Ishikawa (cell line): ENCODE data around the gene PIPOX.

Experiments used
- CEBPB ChIP-seq: IDR thresholded peaks from 2 replicates; pipeline ENCODE4 v1.6.1; 2012
- CREB1 ChIP-seq: IDR thresholded peaks from 2 replicates; pipeline ENCODE4 v1.6.1; 2012; ENCODE audit warnings: low read depth
- EGR1 ChIP-seq: IDR thresholded peaks from 2 replicates; pipeline ENCODE4 v1.6.1; 2012
- EP300 ChIP-seq: IDR thresholded peaks from 2 replicates; pipeline ENCODE4 v1.6.1; 2012; ENCODE audit warnings: borderline replicate concordance
- FOXM1 ChIP-seq: IDR thresholded peaks from 2 replicates; pipeline ENCODE4 v1.6.1; 2012; ENCODE audit warnings: low read depth, borderline replicate concordance
- MAX ChIP-seq: IDR thresholded peaks from 2 replicates; pipeline ENCODE4 v1.6.1; 2012
- NFIC ChIP-seq: IDR thresholded peaks from 2 replicates; pipeline ENCODE4 v1.6.1; 2012
- RAD21 ChIP-seq: IDR thresholded peaks from 2 replicates; pipeline ENCODE4 v1.6.1; 2012; ENCODE audit warnings: low read depth
- REST ChIP-seq: IDR thresholded peaks from 2 replicates; pipeline ENCODE4 v1.6.1; 2012; ENCODE audit warnings: low read depth, mild to moderate bottlenecking
- TAF1 ChIP-seq: IDR thresholded peaks from 2 replicates; pipeline ENCODE4 v1.6.1; 2012; ENCODE audit warnings: low read depth, mild to moderate bottlenecking
- TCF12 ChIP-seq: IDR thresholded peaks from 2 replicates; pipeline ENCODE4 v1.6.1; 2012; ENCODE audit warnings: low read depth
- TEAD4 ChIP-seq: IDR thresholded peaks from 2 replicates; pipeline ENCODE4 v1.6.1; 2012
- USF1 ChIP-seq: IDR thresholded peaks from 2 replicates; pipeline ENCODE4 v1.6.1; 2012
- YY1 ChIP-seq: IDR thresholded peaks from 2 replicates; pipeline ENCODE4 v1.6.1; 2012; ENCODE audit warnings: low read depth
- ZBTB7A ChIP-seq: IDR thresholded peaks from 2 replicates; pipeline ENCODE4 v1.6.1; 2012; ENCODE audit warnings: low read depth

Gene PIPOX

GRCh38 chr17:29032013-29032856 lies 10.7 kb upstream of the PIPOX start:
- no peak for TF ChIP-seq USF1
- no peak for TF ChIP-seq EGR1
- TF ChIP-seq CREB1, result no peak
- no peak for TF ChIP-seq TAF1
- TF ChIP-seq CEBPB, result no peak
- no peak for TF ChIP-seq MAX
- TF ChIP-seq TCF12, result no peak
- TF ChIP-seq YY1, result no peak

- TF ChIP-seq TAF1, result no peak
- TF ChIP-seq REST, result no peak
- TF ChIP-seq TEAD4, result peak; percentile 41; the same call in 1 of the 2 replicates
Observed at GRCh38 chr17:29032857-29033197, 10.1 kb upstream of the PIPOX start.

GRCh38 chr17:29034510-29034909 lies 8.4 kb upstream of the PIPOX start:
- TF ChIP-seq TEAD4 (no peak), CEBPB (no peak), NFIC (no peak), REST (no peak), ZBTB7A (no peak), RAD21 (no peak), YY1 (no peak), FOXM1 (no peak), MAX (no peak), TCF12 (no peak), EGR1 (no peak), CREB1 (no peak)

GRCh38 chr17:29036584-29036983 lies 6.4 kb upstream of the PIPOX start:
- peak; percentile 42; the same call in 1 of the 2 replicates for TF ChIP-seq RAD21
- TF ChIP-seq REST, result no peak

- TF ChIP-seq NFIC (no peak), ZBTB7A (no peak), EGR1 (no peak), RAD21 (no peak), TCF12 (no peak), FOXM1 (no peak), EP300 (no peak), CREB1 (no peak)
Observed at GRCh38 chr17:29037739-29038084, 5.2 kb upstream of the PIPOX start.

- TF ChIP-seq NFIC, result no peak
- no peak for TF ChIP-seq USF1
- TF ChIP-seq EP300, result no peak
Observed at GRCh38 chr17:29038085-29038795, 4.7 kb upstream of the PIPOX start.
